Hindlimb muscle (tissue), 1 donor: Measurements from ENCODE around the gene NT5M. TPM values are rescaled to one million over a fixed set of nuclear protein-coding genes. Genes with fewer than 3 reads are reported as not detected.

Source experiments
- DNase-seq: peaks from one replicate; pipeline ENCODE4 v3.0.0-alpha.2; 2013
- polyA plus RNA-seq: library from polyadenylated mRNA; unstranded; fragments of 120-200 nt; gene quantifications from one replicate; pipeline ENCODE4 v1.2.1, GENCODE V29; 2013; ENCODE audit not compliant: insufficient read length

Gene NT5M
- polyA plus RNA-seq, 1 donor, result 7.4 TPM

GRCh38 chr17:17343896-17344506 lies 40.8 kb downstream of the NT5M start:
- no peak for DNase-seq

GRCh38 chr17:17344507-17345293 lies 41.5 kb downstream of the NT5M start:
- no peak for DNase-seq

- no peak for DNase-seq
Measured at GRCh38 chr17:17345294-17345597, 42.1 kb downstream of the NT5M start.

GRCh38 chr17:17345686-17346427 lies 42.7 kb downstream of the NT5M start:
- no peak for DNase-seq

- no peak for DNase-seq
Measured at GRCh38 chr17:17346428-17347233, 43.5 kb downstream of the NT5M start.

- no peak for DNase-seq
Measured at GRCh38 chr17:17347234-17347955, 44.2 kb downstream of the NT5M start.

GRCh38 chr17:17347956-17348871 lies 45.0 kb downstream of the NT5M start:
- no peak for DNase-seq

- no peak for DNase-seq
Measured at GRCh38 chr17:17348872-17349723, 45.9 kb downstream of the NT5M start.

- DNase-seq, result no peak
Measured at GRCh38 chr17:17349724-17350106, 46.5 kb downstream of the NT5M start.

- DNase-seq, result no peak
Measured at GRCh38 chr17:17350491-17351355, 47.5 kb downstream of the NT5M start.

- DNase-seq, result no peak
Measured at GRCh38 chr17:17351356-17351891, 48.3 kb downstream of the NT5M start.

- DNase-seq, result peak; percentile 40
Measured at GRCh38 chr17:17351901-17352781, 49.0 kb downstream of the NT5M start.

- DNase-seq, result no peak
Measured at GRCh38 chr17:17352836-17353624, 49.9 kb downstream of the NT5M start.

GRCh38 chr17:17353625-17354484 lies 50.7 kb downstream of the NT5M start:
- DNase-seq, result no peak

GRCh38 chr17:17354560-17355349 lies 51.6 kb downstream of the NT5M start:
- peak; percentile 78 for DNase-seq
